HG03039 (cell line): ENCODE results near the gene SS18.
A peak's percentile ranks its signal among the peaks of the same experiment; 100 is the strongest.
"Not testable (repeated sequence)": the region's sequence is repeated elsewhere in the genome, so short reads cannot be mapped to it uniquely, and the experiment has no call there.

Source experiments
- ATAC-seq: cut with Tn5 transposase; IDR thresholded peaks from one replicate; pipeline ENCODE4 v1.9.1; 2021; ENCODE audit warnings: mild to moderate bottlenecking, moderate library complexity; ENCODE audit not compliant: unreplicated experiment

SS18 gene, protein sequence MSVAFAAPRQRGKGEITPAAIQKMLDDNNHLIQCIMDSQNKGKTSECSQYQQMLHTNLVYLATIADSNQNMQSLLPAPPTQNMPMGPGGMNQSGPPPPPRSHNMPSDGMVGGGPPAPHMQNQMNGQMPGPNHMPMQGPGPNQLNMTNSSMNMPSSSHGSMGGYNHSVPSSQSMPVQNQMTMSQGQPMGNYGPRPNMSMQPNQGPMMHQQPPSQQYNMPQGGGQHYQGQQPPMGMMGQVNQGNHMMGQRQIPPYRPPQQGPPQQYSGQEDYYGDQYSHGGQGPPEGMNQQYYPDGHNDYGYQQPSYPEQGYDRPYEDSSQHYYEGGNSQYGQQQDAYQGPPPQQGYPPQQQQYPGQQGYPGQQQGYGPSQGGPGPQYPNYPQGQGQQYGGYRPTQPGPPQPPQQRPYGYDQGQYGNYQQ

DNA sequence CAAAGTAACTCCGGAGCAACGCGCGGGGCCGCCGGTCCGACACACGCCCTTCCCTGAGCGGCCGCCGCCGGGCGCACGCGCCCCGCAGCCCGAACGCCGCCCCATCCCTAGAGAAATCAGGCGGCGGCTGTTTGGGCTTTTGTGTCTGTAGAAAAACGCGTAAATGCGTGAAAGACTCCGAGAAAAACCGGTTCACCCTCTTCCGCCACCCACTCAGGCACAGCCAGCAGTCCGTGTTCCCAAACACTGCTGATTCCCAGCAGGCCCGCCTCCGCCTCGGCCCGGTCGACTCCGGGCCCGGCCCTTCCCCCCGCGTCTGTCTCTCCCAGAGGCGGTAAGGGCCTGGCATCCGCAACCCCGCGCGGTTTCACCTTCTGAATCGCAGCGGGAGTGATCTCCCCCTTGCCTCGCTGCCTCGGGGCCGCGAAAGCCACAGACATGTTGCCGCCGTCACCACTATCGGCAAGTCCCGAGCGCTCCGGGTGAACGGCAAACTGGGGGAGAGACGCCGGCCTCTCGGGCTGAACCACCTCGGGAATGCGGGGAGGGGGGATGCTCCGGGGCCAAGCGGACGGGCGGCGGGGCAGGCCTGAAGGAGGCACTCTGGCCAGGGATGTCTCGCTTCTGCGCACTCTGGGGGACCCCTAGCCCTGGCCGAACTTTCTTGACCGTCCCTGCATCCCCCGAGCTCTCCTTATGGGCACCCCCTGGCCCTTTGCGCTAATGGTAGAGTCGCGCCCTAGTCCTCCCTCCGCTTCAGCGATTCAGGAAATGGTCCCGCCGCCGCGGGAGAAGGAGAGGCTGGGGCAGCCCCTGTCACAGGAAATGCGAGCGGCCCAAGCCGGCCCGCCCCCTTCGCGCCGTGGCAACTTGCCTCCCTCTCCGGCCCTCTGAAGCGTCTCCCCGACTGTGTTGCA lies at the start of gene SS18:
Gene SS18, minus strand, starts transcription at position 484 of the 917 bp plus-strand sequence. Its CDS starts 44 bp downstream, at position 440.
- peak; percentile 76 for ATAC-seq

DNA sequence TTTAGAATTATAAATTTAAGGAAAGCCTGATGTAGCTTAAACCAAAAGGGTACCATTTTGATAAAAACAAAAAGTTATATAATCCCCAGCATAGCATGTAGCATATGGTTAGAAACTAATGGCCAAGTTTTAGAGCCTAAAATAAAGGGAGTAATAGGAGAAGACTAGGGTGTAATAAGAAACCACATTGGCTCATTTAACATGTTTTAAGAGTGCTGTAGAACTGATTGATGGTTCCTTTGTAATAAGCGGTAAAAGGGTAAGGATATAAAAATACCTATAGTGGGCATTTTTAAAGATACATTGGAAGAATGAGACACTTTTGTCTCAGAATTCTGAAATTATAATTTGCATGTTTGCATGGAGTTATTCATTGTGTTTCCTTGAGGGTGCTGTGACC lies 45.1 kb upstream of the SS18 start:
- no peak for ATAC-seq

DNA sequence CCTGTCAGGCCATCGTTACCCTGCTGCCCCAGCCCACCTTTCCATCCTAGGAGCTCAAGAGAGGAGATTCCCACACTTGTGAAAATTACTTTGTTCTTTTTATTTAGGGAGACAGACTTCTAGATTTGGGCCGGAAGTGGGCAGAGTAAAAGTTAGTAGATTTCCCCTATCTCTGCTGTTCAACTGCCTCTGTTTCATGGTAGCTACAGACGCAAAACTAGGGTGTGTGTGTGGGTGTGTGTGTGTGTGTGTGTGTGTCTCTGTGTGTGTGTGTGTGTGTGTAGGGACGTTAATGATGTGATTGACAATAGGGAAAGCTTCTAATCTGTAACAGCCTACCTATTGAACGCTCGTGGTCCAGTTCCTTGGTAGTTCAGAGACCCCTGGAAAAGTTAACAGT lies 43.7 kb upstream of the SS18 start:
- no peak for ATAC-seq

DNA sequence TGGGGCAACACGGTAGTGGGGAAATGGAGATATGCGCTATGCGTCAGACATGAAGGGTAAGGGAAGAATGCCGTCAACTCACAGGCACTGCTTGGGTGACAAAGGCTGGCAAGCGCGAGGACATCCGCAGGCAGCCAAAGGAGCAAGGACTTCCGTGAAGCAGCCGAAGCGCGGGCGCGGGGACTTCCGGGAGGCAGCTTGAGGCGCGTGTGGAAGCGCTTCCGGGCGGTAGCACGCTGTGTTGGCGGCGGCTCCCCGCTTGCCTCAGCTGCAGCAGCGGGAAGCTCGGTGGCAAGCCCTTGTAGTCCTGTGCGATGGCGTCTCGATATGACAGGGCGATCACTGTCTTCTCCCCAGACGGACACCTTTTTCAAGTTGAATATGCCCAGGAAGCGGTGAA lies 43.2 kb upstream of the SS18 start, which contains the start of gene PSMA8:
Gene PSMA8, plus strand, starts transcription at position 218 of the 400 bp plus-strand sequence. Its CDS starts 97 bp downstream, at position 315.
- no peak for ATAC-seq

DNA sequence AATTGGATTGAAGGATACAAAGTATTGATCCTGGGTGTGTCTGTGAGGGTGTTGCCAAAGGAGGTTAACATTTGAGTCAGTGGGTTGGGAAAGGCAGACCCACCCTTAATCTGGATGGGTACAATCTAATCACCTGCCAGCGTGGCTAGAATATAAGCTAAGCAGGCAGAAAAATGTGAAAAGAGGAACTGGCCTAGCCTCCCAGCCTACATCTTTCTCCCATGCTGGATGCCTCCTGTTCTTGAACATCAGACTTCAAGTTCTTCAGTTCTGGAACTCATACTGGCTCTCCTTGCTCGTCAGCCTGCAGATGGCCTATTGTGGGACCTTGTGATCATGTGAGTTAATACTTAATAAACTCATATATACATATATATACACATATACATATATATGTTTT lies 37.8 kb upstream of the SS18 start:
- not testable (repeated sequence) for ATAC-seq

DNA sequence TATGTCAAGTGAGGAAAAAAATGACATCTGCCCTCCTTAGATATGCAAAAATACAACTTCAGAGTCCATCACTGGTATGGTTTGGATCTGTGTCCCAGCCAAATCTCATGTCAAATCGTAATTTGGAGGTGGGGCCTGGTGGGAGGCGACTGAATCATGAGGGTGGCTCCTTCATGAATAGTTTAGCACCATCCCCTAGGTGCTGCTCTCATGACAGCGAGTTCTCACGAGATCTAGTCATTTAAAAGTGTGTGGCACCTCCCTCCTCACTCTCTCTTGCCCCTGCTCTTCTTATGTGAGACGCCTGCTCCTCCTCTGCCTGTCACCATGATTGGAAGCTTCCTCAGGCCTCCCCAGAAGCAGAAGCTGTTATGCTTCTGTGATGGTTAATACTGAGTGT lies 37.4 kb upstream of the SS18 start:
- no peak for ATAC-seq

DNA sequence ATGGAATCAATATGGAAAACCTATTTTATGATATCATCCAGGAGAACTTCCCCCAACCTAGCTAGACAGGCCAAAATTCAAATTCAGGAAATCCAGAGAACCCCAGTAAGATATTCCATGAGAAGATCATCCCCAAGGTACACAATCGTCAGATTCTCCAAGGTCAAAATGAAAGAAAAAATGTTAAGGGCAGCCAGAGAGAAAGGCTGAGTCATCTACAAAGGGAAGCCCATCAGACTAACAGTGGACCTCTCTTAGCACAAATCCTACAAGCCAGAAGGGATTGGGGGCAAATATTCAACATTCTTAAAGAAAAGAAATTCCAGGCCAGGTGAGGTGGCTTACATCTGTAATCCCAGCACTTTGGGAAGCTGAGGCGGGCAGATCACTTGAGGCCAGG lies 31.6 kb upstream of the SS18 start:
- not testable (repeated sequence) for ATAC-seq

DNA sequence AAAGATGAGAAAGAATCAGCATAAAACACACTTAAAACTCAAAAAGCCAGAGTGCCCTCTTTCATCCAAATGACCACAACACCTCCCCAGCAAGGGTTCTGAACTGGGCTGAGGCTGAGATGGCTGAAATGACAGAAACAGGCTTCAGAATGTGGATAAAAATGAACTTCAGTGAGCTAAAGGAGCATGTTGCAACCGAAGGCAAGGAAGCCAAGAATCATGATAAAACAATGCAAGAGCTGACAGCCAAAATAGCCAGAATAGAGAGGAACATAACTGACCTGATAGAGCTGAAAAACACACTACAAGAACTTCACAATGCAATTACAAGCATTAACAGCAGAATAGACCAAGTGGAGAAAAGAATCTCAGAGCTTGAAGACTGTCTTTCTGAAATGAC lies 31.1 kb upstream of the SS18 start:
- no peak for ATAC-seq

DNA sequence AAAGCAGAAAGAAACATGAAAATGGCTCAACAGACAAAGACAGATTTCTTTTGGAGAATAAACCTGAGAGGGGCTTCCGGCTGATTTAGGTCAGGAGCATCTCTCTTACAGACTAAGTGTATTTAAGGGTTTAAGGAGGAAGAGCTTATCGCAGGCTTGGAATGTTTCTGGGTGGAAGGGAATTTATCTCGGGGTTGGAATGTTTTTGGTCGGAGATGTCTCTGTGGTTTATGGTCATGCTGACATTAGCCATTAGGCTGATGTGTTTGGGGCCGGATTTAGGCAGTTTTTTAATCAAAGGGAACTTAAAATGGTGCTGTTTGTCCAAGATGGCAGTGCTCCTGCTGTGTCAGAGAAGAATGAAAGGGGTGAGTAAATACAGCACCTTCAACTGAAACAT lies 28.8 kb upstream of the SS18 start:
- no peak for ATAC-seq

DNA sequence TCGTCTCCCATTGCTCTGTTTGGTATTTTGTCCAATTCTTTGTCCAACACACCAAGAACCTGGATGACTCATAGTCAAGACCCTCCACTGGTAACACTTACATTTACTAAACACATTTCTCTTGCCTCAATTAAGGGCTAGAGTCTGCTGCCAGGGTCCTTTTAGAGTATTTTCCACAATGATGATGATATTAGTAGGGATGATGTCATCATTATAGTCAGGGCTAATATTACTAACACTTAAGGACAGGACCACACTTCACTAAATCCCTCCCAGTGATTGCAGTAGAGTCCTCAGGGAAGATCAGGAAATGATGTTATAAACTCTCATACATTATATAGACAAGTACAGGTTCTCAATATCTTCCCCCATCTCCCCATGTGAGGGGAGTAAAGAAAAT lies 13.6 kb upstream of the SS18 start:
- no peak for ATAC-seq

DNA sequence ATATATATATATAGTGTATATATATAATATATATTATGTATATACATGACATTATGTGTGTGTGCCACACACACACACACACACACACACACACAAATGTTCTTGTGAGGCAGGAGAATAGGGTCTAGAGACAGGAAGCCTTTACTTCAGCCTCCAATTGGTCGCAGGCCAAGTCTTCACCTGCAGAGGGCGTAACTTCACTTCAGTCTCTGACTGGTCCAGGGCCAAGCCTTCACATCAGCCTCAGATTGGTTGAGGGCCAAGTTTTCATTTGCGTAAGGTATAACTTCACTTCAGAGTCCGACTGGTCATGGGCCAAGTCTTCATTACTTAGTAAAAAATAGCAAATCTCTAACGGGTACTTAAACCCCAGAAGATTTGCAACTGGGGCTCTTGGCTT lies 13.2 kb upstream of the SS18 start:
- no peak for ATAC-seq

DNA sequence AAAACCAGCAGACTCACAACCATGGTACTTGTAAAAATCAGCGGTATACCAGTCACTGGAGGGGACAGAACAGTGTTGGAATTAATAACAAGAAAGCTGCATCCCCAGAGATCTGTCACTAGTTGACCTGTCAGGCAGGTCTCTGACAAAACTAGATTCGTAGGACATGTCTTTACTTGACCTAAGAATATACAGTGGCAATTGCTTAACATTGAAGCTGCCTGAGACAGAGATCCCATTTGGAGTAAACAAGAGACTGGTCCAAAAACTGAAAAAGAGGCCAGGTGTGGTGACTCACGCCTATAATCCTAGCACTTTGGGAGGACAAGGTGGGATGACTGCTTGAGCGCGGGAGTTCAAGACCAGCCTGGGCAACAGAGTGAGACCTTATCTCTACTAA lies 7.2 kb upstream of the SS18 start:
- ATAC-seq: no peak

DNA sequence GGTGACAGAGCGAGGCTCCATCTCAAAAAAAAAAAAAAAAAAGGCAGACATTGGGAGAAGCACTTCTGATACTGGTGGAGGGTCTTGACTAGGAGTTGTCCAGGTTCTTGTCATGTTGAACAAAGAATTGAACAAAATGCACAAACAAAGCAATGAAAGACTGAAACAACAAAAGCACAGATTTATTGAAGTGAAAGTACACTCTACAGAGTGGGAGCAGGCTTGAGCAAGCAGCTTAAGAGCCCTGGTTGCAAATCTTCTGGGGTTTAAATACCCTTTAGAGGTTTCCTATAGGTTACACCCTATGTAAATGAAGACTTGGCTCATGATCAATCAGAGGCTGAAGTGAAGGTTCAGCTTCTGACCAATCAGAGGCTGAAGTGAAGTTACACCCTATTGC lies 6.4 kb upstream of the SS18 start:
- no peak for ATAC-seq

DNA sequence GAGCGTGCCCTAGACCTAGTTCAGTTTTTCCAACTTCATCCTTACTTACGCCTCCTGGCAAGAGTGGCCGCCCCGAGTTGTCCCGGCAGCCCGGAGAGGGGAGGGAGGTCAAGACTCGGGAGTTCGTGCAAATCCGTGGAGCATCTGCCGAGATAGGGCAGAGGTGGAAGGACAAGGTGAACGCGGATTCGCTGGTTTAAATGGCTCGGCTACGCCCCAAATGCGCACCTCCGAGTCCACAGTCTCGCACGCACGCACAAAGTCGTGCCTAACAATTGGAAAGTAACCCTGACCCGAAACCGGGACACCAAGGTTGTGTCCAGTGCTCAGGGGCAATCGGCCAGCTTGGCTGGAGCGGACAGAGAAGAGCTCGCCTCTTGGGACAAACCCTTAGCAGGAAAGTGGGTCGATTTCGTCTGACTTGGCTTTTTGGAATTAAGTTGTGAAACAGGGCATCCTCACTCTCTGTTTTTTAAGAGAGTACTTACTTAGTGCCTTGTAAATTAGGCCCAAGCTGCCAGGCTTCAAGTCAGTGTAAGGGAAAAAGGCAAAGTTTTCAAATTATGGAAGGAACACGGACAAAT lies 726 bp upstream of the SS18 start:
- peak; percentile 37 for ATAC-seq

DNA sequence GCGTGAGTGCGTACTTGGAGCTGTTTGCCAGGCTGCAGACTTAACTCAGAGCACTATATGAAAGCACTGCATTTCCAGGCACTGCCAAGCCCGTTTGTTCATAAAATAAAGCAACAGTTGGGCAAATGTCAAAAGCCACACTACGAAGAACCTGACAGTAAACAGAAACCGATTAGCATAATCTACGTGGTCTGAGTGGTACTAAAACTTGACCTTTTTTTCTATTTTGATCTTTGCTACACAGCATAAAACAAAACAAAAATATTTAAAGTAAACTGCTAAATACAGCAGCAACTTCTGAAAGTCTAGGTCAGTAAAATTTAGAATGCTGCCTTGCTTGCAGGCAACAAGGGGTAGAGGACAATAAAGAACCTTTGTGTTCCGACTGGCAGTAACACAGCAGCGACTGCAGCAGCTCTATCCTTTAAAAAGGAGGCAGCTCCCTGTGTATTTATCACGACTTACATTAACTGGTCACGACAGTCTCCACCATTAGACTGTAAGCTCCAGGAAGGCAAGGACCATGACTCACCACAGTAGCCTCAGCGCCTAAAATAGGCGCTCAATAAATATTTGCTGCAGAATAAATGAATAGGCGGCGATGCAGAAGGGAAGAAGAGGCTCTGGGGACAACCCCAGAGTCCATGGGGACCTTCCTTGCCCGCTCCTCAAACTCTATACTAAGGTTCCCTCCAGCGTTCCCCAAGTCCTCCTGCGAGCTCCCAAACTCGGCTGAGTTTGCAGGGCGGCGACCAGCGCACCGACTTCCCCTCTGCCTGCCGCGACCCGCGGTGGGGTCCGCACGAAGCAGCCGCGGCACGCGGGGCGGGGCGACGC lies 902 bp downstream of the SS18 start:
- peak; percentile 8 for ATAC-seq

DNA sequence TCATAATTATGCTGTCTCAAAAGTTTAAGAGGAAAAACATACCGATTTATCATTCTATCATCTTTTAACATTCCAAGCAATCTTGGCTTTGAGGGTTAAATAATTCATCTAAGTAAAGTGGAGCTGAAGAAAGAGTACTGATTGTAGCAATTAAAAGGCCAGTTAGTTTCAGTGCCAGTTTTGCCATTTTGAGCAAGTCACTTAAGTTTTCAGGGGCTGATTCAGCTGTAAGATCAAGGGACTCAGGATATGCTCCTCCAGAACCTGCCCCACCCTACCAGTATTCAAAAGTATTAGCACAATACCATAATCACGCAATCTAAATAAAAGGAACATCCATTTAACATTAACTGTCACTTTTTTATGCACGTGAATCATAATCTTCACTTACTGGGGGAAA lies 1.9 kb downstream of the SS18 start:
- no peak for ATAC-seq

DNA sequence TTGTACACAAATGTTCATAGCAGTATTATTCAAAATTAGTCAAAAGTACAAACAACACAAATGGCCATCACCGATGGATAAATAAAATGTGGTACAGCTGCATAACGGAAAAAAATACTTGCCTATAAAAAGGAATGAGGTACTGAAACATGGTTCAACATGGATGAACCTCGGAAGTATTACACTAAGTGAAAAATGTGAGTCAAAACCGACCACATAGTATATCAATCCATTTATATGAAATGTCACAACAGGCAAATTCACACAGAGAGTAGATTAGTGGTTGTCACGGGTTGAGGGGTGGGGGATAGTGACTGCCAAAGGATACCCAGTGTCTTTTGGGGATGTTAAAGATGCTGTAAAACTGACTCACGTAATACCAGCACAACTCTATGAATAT lies 3.5 kb downstream of the SS18 start:
- no peak for ATAC-seq

DNA sequence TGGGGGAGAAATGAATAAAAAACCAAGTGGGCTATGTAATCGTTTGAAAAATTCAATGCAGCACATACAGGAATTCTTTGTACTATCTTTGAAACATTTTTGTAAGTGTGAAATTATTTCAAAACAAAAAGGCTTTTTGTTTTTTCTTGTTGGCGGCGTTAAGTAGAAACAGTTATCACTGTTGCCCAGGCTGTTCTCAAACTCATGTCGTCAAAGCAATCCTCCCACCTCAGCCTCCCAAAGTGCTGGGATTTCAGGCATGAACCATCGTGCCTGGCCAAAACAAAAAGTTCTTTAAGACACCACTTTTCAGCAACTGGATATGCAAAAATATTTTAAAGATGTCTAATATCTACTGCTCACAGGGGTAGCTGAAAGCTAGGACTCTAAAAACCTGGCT lies 5.4 kb downstream of the SS18 start:
- no peak for ATAC-seq

DNA sequence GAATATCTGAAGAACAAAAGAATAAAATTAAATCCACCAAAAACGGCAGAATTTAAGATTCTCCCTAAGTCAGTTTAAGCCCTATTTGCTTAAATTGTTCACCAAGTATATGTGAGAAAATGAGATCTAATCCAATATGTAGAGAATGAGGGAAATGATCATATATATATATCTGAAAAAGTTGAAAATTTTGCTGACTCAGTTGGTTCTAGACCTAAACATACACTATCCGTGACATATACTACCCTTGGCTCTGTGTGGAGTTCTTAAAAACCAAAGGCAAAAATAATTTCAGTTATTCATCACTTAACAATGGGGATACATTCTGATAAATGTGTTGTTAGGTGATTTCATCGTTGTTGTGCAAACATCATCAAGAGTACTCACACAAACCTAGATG lies 7.3 kb downstream of the SS18 start:
- no peak for ATAC-seq

DNA sequence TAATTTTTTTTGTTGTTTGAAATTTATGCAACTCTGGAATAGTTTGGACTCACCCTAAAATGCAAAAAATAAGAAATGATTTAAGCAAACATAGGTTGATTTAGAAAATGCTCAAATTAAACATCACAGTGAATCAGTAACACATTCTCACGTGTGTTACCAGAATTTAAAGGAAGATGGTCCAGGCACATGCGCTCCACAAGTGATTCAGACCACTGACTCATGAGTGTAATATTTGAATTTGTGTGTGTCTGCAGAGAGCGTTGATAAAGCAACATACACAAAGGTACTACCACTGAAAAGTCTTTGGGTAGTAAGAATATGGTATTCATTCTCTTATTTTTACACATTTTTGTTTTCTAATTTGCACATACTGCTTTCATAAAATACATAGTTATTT lies 7.9 kb downstream of the SS18 start:
- no peak for ATAC-seq

DNA sequence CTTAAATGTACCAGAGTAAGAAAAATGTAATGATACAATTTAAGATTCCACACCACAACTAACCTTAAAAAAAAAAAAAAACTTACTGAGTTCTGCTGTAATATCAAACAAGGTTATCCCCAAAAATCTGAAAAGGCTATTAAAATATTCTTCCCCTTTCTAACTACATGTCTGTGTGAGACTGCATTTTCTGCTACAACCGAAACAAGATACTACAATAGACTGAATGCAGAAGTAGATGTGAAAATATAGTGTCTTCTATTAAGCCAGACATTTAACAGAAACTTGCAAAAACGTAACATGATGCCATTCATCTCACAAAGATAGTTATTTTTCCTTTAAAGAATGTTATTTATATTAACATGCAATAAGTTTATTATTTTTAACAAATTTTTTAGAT lies 16.2 kb downstream of the SS18 start:
- no peak for ATAC-seq
